GDM1 (cell line): ENCODE data around the gene KMT2E.
"Not testable (repeated sequence)": the region's sequence is repeated elsewhere in the genome, so short reads cannot be mapped to it uniquely, and the experiment has no call there.

Source experiments
- DNase-seq: peaks from one replicate; lab custom pipeline; 2025; lab: John Stamatoyannopoulos, UW

KMT2E gene

GRCh38 chr7:104982308-104983075, 31.5 kb upstream of the KMT2E start:
- no peak for DNase-seq

DNA sequence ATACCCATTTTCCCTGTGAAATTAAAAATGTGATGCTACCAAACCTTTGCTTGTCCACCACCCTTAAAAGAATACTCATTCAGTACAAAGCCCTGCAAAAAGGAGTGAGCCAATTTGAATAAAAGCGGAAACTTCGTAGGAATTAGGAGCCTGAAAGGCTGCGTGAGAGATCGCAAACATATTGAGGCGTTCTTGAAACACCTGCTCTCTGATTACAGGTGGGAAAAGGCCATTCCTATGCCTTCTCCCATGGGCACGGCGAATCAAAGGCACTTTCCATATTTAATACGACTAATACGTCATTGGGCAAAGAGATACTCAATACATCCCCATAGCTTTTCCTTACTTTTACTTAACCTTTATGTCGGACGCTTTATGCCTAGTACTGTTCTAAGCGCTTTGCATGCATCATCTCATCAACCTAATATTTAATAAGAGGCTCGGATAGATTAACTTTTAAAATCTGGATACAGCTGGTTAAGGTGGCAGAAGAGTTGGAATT, 30.9 kb upstream of the KMT2E start:
- DNase-seq, result no peak

DNA sequence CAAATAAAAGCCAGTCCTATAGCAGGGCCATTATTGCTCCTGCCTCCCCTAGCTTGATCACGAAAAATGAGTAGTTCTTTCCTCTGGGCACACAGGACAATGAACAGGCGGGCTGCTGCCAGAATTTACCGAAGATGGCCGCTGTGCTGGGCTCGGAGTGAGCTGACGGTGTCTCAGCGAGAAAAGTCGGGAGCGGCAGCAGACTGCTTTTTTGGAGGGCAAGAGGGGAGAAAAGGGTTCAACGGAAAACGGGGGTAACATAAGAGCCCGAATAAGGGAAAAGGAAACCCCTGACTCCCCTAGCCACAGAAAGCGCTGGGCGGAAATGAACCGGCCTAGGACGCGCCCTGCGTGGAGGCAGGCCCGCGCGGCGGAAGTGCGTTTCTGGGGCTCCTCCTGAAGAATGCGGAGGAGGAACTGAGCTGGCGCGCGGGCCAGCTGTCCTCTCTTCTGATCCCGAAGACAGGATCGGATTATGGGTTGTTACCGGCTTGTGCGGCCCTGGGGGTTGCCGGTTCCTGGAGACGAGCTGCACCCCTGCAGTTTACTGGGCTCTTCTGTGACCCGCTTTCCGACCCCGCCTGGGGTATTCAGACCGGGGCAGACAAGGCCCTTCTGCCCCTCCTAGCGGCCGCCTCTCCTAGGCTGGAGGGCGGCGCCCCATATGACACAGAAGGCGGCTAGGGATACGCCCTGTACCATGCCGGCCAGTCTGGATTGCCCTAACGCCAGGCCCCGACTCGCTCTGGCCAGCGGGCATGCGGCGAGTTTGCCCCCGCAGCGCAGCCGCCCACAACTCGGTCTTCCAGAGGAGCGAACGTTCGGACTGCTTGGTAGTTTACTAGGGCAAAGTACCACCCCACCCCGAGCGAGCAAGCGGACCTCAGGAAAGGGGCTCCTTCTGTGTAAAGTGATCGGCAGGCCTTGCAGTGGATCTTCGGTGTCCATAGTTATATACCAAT, 30.1 kb upstream of the KMT2E start:
- peak; percentile 74 for DNase-seq

GRCh38 chr7:104984585-104985258, 29.3 kb upstream of the KMT2E start:
- DNase-seq, result no peak

DNA sequence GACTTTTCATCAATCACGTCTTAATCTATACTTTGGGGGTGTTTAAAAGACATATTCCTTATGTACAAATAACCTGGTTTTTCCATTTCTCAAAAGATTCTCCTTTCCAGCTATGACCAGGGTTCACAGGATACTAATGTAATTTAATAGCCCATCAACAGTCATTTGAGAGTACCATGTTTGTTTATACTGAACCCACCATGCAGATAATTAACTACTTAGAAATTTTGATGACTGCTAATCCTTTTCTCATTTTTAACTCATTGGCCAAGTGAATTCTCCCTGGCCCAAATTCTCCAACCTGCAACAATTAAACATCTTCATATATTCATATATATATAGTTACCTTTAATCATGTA, 28.8 kb upstream of the KMT2E start:
- no peak for DNase-seq

GRCh38 chr7:104986628-104987259, 27.3 kb upstream of the KMT2E start:
- DNase-seq, result no peak

GRCh38 chr7:104987403-104987802, 26.6 kb upstream of the KMT2E start:
- DNase-seq, result not testable (repeated sequence)

GRCh38 chr7:104990983-104991382, 23.0 kb upstream of the KMT2E start:
- no peak for DNase-seq

DNA sequence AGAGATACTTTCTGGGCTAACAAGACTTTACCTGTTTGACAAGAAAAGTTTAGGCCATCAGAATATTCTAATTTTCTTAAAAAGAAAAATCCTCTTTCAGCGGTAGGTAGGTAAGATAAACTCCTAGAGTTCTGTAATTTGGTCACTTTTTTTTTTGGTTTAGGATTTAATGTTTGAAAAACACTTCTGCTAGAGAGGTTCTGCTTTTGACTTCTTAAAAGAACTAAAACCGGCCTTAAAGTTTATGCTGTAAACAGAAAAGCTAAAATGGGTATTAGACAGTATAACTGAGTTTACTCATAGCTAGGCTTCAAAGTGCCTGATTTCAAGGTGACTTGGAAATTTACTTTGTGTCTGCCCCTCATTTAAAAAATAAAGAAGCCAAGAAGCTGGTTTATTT, 21.7 kb upstream of the KMT2E start:
- DNase-seq, result no peak

DNA sequence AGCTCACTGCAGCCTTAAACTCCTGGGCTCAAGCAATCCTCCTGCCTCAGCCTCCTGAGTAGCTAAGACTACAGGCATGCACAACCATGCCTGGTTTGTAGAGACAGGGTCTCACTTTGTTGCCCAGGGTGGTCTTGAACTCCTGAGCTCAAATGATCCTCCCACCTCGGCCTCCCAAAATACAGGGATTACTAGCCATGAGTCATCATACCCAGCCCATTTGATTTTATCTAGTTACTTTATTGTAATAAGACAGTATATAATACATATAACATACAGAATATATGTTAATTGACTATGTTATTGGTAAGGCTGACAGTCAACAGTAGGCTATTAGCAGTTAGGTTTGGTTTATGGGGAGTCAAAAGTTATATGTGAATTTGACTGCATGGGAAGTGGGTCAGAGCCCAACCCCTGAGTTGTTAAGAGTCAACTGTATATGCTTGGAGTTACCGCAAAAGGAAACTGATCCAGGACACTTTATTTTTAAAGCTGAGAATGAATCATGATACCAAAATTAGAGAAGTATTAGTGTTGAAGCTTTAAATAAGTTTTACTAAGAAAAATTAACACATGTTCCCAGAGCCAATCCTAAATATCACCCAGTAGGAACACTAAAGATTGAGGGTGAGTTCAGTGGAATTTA, 20.7 kb upstream of the KMT2E start:
- DNase-seq, result no peak

- DNase-seq, result no peak
Observed at GRCh38 chr7:104998040-104998752, 15.8 kb upstream of the KMT2E start.

DNA sequence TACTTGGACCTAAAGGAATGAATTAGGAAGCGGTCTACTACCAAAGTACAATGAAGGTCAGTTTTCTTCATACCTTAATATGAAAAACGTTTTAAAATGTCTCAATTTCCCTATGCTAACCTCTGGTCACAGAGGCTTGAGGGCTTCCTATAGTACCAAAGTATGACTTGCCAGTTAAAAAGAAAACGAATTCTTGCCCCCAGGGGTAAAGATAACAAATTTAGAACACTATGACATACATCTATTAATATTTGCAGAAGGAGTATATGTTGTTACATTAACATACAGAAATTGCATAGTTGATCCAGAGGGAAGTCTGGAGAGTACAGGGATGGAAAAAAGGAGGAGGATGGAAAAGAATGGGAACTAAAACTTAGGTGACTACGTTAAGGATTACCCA, 13.8 kb upstream of the KMT2E start:
- no peak for DNase-seq

DNA sequence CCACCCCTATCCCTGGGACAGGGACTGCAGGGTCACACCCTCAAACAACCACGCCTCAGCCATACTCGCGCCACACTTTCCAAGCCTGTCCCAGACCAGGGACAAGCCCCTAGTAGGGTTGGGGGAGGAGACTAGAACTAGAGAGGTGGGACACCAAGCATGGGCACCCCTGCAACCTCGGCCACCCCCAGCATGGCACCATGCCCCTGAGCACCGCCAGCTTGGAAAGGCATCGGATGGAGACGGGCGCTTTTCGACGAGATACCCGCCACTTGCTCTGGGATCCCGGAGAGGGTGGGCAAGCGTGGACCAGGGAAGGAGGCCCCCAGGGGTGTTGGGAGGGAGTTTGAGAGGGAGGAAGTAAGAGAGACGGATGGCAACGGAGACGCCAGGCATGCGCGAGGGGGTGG, 13.1 kb upstream of the KMT2E start:
- no peak for DNase-seq

- no peak for DNase-seq
Observed at GRCh38 chr7:105001652-105002184, 12.3 kb upstream of the KMT2E start.

DNA sequence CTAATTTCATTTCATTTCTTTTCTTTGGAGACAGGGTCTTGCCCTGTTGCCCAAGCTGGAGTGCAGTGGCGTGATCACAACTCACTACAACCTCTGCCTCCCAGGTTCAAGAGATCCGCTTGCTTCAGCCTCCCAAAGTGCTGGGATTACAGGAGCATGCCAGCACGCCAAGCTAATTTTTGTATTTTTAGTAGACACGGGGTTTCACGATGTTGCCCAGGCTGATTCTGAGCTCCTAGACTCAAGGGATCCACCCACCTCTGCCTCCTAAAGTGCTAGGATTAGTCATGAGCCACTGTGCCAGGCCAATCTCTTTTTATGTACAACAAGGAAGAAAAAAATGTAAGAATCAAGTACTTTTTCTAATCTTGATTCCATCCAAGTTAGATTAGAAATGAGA, 10.7 kb upstream of the KMT2E start:
- DNase-seq, result no peak

DNA sequence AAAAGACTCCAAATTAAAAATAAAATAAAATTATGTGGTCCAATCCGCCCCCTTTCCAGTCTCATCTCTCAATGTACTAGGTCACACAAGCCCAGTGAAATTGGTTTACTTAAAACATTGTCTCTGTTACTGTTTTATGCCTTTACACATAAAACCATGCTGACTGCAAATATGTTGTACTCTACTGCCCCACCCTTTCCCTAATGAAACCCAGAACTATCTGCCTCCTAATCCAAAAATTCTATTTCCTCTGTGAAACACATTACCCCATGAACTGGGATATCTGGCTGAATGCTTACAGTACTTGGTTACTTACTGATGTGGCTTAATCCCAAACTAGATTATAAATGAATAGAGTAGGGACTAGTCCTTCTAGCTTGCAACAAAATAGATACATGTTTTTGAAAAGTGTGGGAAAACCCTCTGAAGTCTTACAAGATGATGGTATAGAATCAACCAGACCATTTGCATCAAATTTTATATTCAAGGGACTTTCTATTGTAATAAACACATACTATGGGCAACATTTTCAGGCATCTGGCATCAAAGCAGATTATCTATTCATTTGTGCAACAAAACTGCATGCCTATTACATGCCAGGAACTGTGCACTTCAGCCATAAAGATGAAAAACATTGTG, 10.0 kb upstream of the KMT2E start:
- DNase-seq, result no peak

- DNase-seq, result not testable (repeated sequence)
Observed at GRCh38 chr7:105005006-105005405, 9.0 kb upstream of the KMT2E start.

GRCh38 chr7:105005486-105005885, 8.5 kb upstream of the KMT2E start:
- DNase-seq, result not testable (repeated sequence)

GRCh38 chr7:105006367-105007136, 7.5 kb upstream of the KMT2E start:
- DNase-seq, result no peak
